Endometrial microvascular endothelial cells (primary cell): ENCODE measurements around the gene RNF207. TPM values are rescaled to one million over a fixed set of nuclear protein-coding genes. Genes with fewer than 3 reads are reported as not detected.

Experiments
- in situ Hi-C: cut with HindIII; loops from 2 replicates; pipeline ENCODE4 v1.10.0; 2017; ENCODE audit warnings: low sequenced_read_pairs, low pct_unique_long_range_greater_than_20kb; ENCODE audit errors: inconsistent ontology term
- total RNA-seq: library from RNA; depleted of rRNA; stranded (reverse); fragments of >200 nt; gene quantifications from one replicate; pipeline ENCODE4 v1.2.3, GENCODE V29; 2015; ENCODE audit errors: inconsistent ontology term

RNF207 gene
- total RNA-seq, 1 donor from 2014 or later = 13.6 TPM

DNA sequence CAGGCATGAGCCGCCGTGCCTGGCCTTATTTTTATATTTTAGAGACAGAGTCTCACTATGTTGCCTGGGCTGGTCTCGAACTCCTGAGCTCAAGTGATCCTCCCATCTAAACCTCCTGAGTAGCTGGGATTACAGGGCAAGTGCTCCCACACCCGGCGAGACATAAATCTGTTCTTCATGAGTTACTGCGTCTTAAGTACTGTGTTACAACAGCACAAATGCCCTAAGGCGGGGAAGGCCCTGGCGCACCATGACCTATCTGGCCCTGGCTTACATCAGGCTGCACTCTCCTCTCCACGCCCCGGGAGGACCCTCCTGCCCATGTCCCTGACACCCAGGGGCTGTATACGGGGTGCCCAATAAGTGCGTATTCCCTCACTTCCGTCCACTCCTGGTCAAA is 50.7 kb downstream of the RNF207 start:
- in situ Hi-C loops = no loop called here

DNA sequence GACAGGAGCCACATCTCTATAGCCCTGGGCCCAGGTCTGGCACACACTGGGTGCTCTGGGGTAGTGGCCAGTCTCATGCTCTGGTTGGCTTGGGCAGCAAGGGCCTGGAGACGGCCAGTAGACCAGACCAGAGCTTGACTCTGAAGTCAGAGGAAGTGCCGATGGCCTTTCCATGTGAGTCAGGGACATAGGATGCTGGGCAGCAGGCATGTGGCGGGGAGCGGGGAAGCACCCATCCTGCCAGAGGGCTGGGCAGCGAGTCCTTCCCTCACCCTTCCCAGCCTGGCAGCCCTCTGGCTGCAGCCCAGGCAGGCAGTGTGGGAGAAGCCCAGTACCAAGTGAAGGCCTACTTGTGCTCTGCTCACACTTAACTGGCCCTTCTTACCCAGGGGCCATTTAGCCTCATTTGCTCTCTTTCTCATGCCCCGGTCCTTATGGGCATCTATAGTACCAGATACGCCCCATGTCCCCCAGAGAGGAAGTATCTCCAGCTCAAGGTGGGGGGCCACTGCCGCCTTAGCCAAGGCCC is 51.7 kb downstream of the RNF207 start:
- in situ Hi-C loops = no loop called here

DNA sequence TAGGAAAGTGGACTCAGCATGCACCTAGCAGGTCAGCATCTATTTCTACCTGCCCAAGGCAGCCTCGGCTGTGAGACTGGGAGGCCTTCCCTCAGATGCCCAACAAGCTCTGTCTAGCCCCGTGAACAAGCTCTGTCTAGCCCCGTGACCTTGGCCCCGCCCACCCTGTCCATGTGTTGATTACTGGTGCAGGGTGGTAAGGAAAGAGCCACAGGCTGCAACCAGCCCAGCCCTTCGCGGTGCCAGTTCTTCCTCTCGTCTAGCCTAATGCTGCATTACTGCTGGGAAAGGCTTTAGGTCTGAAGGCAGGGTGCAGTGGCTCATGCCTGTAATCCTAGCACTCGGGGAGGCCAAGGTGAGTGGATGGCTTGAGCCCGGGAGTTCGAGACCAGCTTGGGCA is 52.8 kb downstream of the RNF207 start:
- in situ Hi-C loops = no loop called here

DNA sequence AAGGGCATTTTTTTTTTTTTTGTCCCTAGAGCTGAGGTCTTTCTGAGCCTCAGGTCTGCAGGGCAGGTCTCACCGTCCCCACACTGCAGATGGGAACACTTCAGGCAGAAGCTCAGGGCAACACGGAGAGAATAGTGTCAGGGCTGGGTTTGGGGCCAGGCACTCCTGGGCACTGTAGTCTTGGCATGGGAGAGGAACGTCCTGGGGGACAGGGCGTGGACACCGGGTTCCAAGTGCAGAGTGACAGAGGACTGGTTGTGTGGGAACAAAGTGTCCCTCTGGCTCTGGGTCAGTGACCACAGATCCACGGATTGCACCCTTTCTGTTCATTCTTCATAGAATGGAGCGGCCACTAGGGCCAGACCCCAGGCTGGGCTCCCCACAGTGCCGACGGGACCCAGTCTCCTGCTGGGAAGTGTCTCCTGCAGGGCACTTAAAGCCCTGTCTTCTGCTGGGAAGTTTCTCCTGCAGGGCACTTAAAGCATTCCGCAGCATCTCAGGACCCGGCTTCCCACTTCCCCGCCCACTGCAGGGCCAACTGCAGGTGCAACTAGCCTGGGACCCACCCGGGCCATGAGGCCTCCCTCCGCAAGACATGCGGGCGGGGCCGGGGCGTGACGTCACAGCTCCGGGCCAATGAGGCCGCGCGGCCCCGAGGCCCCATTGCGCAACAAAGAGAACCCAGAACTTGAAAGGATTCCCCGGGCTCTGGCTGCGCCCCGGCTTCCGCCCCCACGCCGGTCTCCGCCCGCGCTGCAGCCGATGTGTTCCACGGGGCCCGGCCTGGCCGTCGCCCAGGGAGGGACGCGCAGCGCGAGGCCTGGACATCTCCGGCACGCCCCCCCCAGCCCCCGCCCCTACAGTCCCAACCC is 53.8 kb downstream of the RNF207 start:
- in situ Hi-C loops = no loop called here

DNA sequence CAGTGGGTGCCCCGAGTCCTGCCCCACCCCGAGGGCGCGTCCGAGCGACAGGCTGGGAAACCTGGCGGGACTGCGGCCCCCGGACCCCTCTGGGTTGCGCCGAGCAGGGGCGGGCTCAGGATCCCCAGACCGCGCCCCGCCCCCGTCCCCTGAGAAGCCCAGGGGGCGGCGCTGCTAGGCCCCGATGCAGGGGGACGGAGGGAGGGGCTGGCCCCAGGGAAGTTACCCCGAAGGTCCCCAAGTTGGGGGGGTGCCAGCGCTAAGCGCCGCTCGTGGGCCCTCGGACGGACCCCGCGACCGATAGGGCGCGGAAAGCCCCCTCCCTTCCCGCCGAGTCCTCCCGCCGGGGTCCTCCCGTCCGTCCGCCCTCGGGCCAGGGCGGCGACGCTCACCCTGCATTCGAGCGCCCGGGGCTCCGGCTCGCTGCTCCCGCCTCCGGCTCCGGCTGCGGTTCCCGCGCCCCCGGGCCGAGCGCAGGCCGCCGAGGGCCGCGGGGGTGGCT is 54.6 kb downstream of the RNF207 start:
- in situ Hi-C loops = no loop called here

DNA sequence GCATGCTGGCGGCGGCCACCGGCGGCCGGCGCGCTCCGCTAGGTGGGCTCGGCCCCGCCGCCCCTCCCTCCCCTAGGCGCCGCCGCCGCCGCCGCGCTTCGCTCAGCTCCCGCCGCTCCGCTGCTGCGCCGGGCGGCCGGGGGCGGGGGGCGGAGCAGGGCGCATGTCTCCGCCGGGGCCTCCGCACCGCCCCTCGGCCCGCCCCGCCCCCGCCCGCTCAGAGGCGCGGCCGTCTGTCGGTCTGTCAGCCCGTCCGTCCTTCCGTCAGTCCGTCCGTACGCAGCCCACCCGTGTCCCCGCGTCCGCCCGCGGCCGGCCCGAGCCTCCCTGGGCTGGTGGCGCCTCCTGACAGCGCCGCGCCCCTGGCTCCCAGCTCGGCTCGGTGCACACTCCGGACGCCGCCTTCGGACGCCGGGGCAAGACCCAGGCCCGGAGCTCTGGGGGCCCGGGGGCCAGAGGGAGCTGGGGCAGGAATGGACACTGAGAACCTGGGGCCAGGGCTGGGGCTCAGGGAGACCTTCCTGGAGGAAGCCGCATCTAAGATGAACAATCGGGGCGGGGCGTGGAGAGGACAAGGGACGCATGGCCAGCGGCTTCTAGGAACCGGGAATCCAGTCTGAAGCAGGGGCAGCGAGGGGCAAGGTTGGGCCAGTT is 55.2 kb downstream of the RNF207 start, which contains the start of gene GPR153:
GPR153 (minus strand) TSS at position 138 of the 654 bp plus-strand sequence. CDS start 6,193 bp downstream, outside the sequence.
- in situ Hi-C loops = no loop called here

DNA sequence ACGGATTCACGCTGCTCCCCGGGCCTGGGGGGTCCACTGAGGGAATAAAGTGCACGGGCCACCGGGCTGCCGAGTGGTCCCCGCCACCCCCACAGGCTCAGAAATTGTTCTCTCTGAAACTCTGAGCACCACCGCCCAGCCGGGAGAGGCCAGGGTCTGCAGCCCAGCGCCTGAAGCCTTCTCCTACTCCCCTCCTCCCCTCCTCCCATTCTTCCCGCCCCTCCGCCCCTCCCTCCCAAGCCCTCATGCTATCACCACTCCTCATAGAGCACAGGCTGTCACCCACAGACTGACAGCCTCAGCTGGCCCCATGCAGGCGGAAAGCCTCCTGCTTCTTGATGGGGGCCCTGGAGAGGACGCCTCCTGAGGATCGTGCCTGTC is 55.7 kb downstream of the RNF207 start:
- in situ Hi-C loops = no loop called here

DNA sequence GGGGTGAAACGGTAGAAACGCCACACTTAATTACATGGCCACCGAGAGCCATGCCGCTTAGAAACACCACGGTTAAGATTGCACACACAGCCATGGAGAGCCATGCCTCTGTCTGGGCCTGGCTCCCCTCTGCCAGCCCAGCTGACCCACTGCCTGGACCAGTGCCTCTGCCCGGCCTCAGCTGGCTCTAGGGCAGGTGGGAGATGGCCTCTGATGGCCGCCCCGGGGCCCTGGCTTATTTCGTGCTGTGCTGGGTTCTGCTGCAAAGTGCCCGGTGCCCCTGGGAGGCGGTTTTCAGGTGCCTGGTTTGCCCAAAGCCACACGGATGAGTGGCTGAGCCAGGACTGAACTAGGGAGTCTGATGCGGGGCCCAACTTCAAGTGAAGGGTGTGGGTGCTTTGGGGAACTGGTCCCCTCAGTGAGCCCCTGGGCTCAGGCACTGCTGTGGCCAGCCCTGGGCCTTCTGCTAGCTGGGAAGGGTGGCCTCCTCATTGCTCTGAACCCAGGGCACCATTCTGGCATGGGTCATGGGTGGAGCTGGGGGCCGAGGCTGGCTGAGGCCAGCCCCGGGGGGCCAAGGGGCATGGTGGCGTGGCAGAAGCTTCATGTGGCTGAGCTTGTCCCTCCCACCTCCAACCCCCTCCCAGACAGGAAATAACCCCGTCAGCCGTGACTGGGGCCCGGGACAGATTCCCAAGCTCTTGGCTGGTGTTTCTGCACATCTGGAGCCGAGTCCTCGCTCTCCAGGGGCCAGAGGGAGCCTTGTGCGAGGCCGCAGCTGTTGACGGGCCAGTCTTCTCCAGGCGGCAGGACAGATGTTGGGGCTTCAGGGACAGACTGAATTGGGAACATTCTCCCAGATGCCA is 56.9 kb downstream of the RNF207 start:
- in situ Hi-C loops = no loop called here

DNA sequence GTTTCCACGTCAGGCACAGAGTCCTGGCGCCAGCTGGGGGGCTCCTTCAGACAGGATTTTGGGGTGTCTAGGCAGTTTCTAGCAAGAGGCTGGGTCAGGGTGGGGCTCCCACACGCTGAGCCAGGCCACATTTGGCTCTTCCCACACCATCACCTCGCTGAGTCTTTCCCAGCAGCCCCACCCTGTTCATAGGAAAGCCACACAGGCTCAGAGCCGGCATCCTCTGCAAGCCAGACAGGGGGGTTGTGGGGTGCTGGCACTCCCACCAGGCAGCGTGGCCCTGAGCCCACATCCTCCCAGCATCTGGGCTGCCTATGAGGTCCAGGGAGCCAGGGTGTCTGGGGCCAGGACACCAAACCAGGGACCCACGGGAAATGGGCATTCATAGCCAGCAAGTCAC is 57.8 kb downstream of the RNF207 start:
- in situ Hi-C loops = no loop called here

DNA sequence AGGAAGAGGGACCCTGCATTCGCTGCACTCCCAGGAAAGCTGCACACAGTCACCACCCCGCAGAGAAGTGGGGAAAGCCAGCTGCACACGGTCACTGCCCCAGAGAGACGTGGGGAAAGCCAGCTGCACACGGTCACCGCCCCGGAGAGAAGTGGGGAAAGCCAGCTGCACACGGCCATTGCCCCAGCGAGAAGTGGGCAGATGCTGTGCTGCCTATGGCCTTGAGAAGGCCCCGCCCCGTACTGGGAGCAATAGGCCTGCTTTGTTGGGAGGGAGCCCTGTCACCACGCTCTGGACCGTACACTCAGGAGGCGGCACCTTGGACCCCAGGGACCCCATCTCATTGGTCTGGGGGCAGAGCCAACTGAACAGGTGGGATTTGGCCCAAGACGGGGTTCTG is 59.2 kb downstream of the RNF207 start:
- in situ Hi-C loops = no loop called here

DNA sequence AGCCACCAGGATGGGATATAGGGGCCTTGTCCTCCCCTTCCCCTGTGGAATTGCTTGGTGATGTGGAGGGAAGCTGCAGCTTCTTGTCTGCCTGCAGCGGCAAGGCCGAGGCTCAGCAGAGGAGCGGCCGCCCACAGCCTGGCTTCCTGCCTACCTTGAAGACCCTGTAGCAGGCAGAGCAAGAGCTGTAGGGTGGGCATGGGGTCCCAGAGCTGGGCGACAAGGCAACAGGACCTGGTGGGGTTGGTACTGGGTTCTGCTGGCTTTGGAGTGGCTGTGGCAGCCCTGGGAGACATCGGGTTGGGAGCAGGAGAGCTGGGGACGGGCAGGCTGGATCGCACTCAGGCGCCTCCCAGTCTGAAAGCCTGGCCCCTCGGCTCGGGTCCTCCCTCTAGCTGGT is 60.7 kb downstream of the RNF207 start:
- in situ Hi-C loops = no loop called here

DNA sequence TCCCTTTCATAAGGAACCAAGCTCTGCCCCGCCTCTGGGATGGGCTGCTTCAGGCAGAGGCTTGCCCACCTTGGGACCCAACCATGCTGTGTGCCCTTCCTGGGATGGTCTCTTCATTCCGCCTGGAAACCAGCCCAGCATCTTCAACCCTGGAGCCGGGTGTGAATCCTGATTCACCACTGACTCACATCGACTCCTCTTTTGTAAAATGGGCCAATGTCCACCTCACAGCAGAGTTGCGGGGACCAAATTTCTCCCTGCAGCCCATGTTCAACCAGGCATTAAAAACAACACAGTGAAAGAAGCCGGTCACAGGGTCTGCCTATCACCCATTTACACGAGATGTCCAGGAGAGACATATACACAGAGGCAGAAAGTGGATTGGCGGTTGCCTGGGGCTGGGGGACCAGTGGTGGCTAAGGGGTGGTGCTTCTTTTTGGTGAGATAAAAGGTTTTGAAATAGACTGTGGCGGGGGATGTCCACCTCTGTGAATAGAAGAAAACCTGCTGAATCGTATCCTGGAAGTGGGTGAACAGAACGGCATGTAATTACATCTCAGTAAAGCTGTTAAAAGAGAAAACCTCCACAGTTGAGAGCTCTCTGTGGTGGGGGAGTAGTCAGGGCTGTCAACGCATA is 61.9 kb downstream of the RNF207 start:
- in situ Hi-C loops = no loop called here

DNA sequence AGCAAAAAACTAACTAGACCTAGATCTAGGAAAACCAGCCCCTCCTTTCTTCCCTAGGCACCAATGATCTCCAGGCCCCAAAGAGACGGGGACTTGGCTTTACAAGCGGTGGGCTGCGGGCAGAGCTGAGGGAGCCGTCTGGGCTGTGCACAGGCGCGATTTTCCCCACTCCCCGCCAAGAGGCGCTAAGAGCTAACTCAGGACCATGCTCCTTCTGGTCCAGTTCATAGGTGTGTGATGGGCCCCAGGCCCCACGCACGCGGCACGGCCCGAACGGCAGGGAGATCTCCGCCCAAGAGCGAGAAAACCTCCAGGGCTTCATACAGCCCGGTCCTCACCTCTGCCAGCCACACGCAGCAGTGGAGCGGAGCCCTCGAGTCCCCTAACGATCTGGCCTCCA is 62.5 kb downstream of the RNF207 start:
- in situ Hi-C loops = no loop called here

DNA sequence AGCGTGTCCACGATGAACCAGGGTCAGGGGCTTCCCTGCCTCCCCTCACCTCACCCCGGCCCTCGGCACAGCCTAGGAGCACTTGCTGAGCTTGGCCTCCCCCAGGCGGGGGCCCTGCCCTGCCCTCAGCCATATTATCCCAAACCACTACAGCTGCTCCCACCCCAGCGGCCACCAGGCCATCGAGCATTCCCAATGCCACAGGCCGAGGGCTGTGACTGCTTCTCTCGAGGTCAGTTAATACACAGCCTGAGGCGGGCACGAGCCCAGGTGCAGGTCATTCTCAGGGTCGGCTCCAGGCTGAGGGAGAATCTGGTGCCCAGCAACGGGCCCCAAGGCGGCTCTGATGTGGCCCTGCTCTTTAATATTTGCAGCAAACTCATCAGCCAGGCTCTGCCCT is 63.4 kb downstream of the RNF207 start:
- in situ Hi-C loops = no loop called here

DNA sequence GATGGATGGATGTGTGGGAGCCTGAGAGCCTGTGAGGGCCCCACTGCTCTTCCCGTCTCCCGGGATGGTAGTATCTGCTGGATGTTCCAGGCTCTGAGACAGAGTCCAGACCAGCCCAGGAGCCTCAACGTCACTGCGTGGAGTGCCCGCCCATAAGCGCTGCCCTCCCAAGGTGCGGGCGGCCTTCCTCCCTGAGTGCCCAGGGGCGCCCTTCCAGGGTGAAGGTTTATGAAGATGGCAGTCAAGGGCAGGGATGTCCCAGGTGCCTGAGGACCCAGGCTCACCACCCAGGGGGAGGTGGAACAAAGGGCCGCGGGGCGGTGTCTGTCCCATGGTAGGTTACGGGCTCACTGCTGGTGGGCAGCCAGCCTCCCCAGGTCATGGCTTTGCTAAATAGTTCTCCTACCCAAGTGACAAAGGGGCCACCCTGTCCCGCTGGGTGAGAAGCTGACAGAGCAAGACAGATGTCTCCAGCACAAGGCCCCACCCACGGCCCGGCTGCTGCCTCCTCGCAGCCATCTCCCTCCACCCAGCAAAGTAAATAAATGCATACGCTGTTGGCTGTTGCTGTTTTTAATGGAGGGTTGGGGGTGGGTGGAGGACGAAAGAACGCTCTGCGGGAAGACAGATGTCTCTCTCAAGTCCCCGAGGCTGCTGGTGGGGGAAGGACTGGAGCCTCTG is 63.9 kb downstream of the RNF207 start:
- in situ Hi-C loops = no loop called here

DNA sequence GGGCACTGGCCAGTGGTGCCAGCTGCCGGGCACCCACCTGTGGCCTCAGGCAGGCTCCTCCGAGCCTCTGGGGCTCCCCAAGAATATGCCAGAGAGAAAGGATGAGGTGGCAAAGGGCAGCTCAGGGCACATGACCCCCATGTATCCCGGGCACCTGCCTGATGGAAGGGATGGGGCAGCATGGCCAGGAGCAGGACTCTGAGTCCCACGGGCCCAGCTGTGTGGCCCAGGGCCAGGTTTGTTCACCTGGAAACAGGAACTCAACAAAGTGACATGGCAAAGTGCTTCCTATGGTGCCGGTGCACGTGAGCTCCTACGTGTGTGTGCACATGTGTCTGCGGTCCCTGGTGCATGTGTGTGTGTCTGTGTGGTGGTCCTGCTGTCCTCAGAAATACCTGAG is 64.5 kb downstream of the RNF207 start:
- in situ Hi-C loops = no loop called here
